Measurements from ENCODE around the gene PLEKHN1. TPM values are rescaled to one million over a fixed set of nuclear protein-coding genes. Genes with fewer than 3 reads are reported as not detected.
A peak's percentile ranks its signal among the peaks of the same experiment; 100 is the strongest.

PLEKHN1 gene
- total and polyA plus RNA-seq, 2 donors (not counting 3 experiments of a cell fraction or from before 2014, with no cell fraction given): 0.29 to 0.88 TPM

- CTCF ChIA-PET: interaction anchor here (1.4 kb wide), 1 partner anchor 15 kb away, joined by 4 read pairs; no protein-coding TSS in a partner anchor
- Histone ChIP-seq H3K79me2 (ENCODE audit: control insufficient read depth, insufficient read depth, low read length) (no peaks in the 10 kb centered on the region), H3K9me3 (replicated peaks; ENCODE audit: control insufficient read depth, insufficient read depth, low read length) (no peaks in the 10 kb centered on the region), H3K4me2 (ENCODE audit: insufficient read depth, low read length) (no peak within 1 kb of the TSS), H3K9me1 (replicated peaks; ENCODE audit: control insufficient read depth, extremely low read depth, insufficient read depth, low read length) (no peaks in the 10 kb centered on the region), H3K9ac (replicated peaks; ENCODE audit: extremely low read depth, insufficient read depth, low read length) (no peak within 1 kb of the TSS), H3K27ac (ENCODE audit: insufficient read depth, low read depth, low read length) (no peak within 1 kb of the TSS), H3K4me3 (replicated peaks in 1 of 3; ENCODE audit: insufficient read depth in 1 of 3, low read depth in 1 of 3, low read length in 3 of 3) (peak within 1 kb of the TSS in 1 of 3 experiments; percentile 3), H4K20me1 (replicated peaks; ENCODE audit: control insufficient read depth, extremely low read depth, insufficient read depth, low read length) (no peaks in the 10 kb centered on the region), H2AFZ (ENCODE audit: low read depth, low read length) (no peak within 1 kb of the TSS), H3K27me3 (ENCODE audit: control insufficient read depth in 2 of 2, insufficient read depth in 2 of 2, low read length in 2 of 2) (peaks cover 20 to 27% of the 10 kb centered on the region in 2 experiments), H3K4me1 (ENCODE audit: control insufficient read depth, extremely low read depth, insufficient read depth, low read length) (no peaks in the 10 kb centered on the region), H3K36me3 (ENCODE audit: control insufficient read depth in 2 of 2, extremely low read depth in 1 of 2, insufficient read depth in 2 of 2, low read length in 2 of 2) (no peaks in the 10 kb centered on the region)
- intact Hi-C loops (cut with micrococcal nuclease) (loop anchor here (2.0 to 5.0 kb wide), 2 partner anchors 19 to 34 kb away; partner anchors contain the start of gene NOC2L), dilution Hi-C loops (cut with MboI; ENCODE audit: extremely low pct_ligation_motif_present, low sequenced_read_pairs) (no loop called here)
- FAIRE-seq: no peak
- peak; percentile 53 for DNase-seq (ENCODE audit: low read depth, low spot score)
- no TSS peak for BruUV-seq (replicated peaks)
- POLR2A ChIA-PET: no interaction called here
- TF ChIP-seq, protein P1, sequence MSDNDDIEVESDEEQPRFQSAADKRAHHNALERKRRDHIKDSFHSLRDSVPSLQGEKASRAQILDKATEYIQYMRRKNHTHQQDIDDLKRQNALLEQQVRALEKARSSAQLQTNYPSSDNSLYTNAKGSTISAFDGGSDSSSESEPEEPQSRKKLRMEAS (IDR thresholded peaks at IDR 0.05; ENCODE audit: insufficient read depth, insufficient read length): no peak
- TF ChIP-seq MYC (IDR thresholded peaks at IDR 0.05; ENCODE audit: low read depth, low read length): no peak
- TF ChIP-seq JUN (IDR thresholded peaks at IDR 0.05; ENCODE audit: borderline replicate concordance, insufficient read depth, insufficient read length, low read depth): no peak
- no peak for TF ChIP-seq FOS (IDR thresholded peaks at IDR 0.05; ENCODE audit: borderline replicate concordance, insufficient read depth, low read length)
- no peak for TF ChIP-seq EZH2 (IDR thresholded peaks at IDR 0.05; ENCODE audit: borderline replicate concordance, low read depth, low read length, severe bottlenecking)
- TF ChIP-seq, protein P2, sequence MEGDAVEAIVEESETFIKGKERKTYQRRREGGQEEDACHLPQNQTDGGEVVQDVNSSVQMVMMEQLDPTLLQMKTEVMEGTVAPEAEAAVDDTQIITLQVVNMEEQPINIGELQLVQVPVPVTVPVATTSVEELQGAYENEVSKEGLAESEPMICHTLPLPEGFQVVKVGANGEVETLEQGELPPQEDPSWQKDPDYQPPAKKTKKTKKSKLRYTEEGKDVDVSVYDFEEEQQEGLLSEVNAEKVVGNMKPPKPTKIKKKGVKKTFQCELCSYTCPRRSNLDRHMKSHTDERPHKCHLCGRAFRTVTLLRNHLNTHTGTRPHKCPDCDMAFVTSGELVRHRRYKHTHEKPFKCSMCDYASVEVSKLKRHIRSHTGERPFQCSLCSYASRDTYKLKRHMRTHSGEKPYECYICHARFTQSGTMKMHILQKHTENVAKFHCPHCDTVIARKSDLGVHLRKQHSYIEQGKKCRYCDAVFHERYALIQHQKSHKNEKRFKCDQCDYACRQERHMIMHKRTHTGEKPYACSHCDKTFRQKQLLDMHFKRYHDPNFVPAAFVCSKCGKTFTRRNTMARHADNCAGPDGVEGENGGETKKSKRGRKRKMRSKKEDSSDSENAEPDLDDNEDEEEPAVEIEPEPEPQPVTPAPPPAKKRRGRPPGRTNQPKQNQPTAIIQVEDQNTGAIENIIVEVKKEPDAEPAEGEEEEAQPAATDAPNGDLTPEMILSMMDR (IDR thresholded peaks at IDR 0.05; ENCODE audit: extremely low read depth in 1 of 2, insufficient read depth in 1 of 2, low read depth in 1 of 2, low read length in 2 of 2): no peak
- no peak for TF ChIP-seq POLR2A (IDR thresholded peaks at IDR 0.05; ENCODE audit: low read depth, low read length)
- TF ChIP-seq POLR2AphosphoS5 (IDR thresholded peaks at IDR 0.05; ENCODE audit: insufficient read depth, low read depth, low read length): no peak
- no peak for TF ChIP-seq GATA2 (IDR thresholded peaks at IDR 0.05; ENCODE audit: insufficient read depth, insufficient read length, low read depth, low read length)
Observed at GRCh38 chr1:923131-923990, 42.9 kb upstream of the PLEKHN1 start, which contains the start of gene SAMD11. Gene SAMD11, plus strand, starts transcription at chr1:923923. Its CDS starts 509 bp downstream, at chr1:924432.

All from endothelial cell of umbilical vein (primary cell).